DMS114 treated with DMSO at 0.1 percent for 48 hours (cell line): ENCODE data around the gene GDA.
"Not testable (repeated sequence)": the region's sequence is repeated elsewhere in the genome, so short reads cannot be mapped to it uniquely, and the experiment has no call there.

ENCODE experiments used
- DNase-seq: peaks from one replicate; lab custom pipeline; 2025; ENCODE audit not compliant: unreplicated experiment; lab: John Stamatoyannopoulos, UW

Gene GDA

DNA sequence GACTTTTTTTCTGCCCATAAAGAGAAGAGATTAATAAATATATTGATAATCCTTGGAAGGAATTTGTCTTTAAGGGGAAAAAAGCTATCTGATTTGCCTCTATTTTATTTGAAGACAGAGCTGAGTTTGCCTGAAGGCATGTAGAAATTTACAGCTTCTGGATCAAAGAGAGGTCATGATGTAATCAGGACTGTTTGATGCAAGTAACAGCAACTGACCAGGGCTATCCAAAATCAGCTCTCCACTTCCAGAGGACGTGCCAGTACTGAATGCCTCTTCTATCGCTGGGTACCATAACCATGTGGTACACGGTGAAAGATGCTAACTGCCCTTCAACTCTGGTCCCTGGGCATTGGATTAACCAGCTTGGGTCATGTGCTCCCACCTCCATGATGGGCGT is 125.2 kb downstream of the GDA start:
- no peak for DNase-seq

DNA sequence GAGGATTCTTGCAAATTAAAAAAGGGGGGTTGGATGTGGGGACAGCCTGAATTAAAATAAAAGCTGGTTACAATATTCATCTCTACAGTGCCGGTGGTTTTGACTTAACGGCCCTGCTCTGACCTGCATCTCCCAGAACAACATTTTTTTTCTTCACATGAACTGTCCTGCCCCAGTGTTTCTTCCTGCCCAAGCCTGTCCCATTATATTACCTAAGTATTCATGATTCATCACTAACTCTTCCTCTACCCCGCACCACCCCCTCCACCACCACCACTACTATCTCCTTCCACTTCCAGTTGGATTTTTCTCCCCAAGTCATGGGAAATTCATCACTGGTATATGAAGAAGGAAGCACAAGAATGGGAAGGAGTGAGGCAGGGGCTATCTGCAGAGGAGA is 125.7 kb downstream of the GDA start:
- no peak for DNase-seq

DNA sequence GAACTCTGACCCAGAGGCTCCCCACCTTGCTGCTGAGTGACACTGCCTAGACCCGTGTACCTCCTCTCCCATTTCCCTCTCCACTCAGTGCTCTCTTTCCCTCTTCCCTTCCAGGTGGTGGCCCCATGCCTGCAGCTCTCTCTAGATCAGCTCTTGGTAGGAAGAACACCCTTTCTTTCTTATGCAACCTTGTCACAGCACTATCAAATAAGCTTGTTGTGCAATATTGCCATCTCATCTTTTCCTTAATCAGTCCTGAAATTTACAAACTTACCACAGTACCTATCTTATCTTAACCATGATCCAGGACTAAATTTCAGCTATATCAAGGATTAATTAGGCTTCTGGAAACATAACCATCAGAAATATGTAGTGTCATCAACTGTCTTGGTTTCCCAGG is 127.2 kb downstream of the GDA start:
- no peak for DNase-seq

DNA sequence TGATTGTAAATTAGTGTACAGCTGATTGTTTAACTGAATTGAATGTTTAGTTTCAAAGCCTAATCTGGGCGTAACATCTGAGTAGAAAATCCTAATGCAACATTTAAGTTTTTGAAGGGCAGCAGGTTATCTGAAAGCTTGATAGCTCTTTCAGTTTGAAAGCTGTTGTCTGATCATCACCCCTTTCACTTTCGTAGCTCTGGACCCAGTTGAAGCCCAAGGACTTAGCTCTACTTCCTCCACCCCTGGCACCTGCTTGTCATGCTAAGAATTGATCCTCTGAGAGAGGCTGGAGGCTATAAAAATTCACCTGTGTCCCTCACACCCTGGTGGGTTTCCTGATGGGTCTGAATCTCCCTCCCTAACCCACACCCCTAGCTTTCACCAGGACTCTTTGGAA is 129.7 kb downstream of the GDA start:
- DNase-seq = no peak

DNA sequence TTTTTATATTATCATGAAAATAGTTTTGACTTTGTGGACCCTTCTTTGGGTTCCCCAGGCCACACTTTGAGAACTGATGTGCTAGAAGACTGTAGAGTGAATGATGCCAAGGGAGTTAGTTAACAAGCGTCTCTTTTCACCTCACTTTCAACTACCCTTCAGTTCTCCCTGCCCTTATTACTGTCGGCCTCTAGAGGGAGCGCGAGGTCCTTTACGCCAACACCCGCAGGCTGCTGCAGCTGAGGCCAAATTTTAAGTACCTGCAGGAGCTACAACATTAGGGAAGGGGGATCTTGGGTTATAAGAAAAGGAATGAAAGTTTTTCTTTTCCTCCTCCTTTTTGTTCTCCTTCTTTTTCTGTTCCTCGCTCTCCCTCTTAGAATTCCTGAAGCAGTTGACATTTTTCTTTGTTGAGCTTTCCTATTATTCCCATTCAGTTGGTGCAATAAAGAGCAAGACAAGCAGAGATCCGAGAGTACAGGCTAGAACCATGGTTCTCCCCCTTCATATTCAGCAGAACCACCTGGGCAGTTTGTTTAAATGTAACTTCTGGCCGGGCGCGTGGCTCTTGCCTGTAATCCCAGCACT is 131.8 kb downstream of the GDA start:
- peak; percentile 65 for DNase-seq

DNA sequence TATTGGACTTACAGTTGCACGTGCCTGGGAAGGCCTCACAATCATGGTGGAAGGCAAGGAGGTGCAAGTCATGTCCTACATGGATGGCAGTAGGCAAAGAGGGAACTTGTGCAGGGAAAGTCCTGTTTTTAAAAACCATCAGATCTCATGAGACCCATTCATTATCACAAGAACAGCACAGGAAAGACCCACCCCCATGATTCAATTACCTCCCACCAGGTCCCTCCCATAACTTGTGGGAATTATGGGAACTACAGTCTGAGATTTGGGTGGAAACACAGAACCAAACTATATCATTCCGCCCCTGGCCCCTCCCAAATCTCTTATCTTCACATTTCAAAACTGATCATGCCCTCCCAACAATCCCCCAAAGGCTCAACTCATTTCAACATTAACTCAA is 140.2 kb downstream of the GDA start:
- DNase-seq = no peak

DNA sequence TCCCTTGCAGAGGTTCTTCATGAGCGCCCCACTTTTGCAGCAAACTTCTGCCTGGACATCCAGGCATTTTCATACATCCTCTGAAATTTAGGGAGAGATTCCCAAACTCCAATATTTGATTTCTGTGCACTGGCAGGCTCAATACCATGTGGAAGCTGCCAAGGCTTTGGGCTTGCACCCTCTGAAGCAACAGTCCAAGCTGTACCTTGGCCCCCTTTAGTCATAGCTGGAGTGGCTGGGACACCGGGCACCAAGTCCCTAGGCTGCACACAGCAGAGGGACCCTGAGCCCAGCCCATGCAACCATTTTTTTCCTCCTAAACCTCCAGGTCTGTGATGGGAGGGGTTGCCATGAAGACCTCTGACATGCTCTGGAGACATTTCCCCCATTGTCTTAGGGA is 141.1 kb downstream of the GDA start:
- no peak for DNase-seq

DNA sequence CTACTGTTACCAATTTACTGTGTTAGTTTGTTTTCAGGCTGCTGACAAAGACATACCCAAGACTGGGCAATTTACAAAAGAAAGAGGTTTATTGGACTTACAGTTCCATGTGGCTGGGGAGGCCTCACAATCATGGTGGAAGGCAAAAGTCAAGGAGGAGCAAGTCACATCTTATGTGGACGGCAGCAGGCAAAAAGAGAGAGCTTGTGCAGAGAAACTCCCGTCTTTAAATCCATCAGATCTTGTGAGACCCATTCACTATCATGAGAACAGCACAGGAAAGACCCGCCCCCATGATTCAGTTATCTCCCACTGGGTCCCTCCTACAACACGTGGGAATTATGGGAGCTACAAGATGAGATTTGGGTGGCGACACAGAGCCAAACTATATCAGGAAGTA is 142.3 kb downstream of the GDA start:
- DNase-seq = not testable (repeated sequence)

DNA sequence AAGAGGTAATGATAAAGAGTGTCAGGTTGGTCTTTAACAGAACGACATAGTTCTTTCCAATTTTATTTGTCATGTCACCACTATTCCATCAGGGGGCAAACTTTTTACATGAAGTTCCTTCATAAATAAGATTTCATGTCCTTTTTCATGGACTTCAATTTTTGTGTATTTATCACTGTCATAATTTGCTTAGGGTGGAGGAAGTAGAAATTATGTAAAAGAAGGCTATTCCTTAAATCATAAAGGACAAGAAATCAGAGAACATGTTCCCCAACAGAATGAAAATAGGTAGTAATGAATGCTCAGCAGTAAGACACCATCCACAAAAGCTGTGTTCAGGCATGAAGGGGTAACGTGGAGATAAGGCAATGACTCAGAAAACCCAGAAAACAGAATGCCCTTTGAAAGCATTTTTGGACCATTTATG is 143.0 kb downstream of the GDA start:
- no peak for DNase-seq

DNA sequence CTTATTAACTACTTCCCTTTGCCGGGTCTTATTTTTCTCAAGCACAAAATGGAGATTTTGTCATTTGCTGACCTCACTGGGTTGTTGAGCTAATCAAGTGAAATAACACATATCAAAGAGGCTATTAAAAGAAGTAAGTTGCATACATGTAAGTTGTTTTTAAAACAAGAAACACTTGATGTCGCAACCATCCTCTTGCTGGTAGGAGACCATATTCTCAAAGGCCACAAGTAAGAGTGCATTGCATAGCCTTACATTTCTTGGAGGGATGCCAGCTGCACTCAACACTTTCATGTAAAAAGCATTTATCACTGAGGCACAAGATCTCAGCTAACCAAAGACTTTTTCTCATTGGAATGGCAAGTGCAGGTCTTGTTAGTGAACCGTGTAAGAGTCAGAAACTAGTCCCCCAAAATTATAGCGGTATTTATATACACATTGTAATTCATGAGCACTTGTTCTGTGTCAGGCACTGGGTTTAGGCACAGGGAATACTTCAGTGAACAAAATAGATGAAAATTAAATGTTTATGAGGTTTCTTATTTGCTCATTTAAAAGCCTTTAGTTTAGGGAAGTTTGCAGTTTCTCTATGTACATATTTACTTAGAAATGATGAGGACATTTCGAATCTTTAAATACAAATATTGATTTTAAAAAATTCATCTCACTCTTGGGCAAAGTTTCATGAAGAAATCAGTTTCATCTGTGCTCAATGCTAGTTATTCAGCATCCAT is 143.8 kb downstream of the GDA start:
- no peak for DNase-seq

DNA sequence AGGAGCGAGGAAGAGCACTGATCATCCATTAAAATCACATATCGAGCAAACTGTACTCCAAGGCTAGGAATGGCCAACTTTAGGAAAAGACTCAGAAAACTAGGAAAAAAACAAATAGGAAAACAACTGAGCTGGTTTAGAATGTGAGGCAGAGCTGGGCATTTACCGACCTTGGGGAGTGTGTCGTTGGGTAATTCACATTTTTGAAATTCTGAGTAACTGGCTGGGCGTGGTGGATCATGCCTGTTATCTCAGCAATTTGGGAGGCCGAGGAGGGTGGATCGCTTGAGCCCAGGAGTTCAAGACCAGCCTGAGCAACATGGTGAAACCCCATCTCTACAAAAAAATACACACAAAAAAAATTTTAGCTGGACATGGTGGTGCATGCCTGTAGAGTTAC is 145.7 kb downstream of the GDA start:
- DNase-seq = no peak

DNA sequence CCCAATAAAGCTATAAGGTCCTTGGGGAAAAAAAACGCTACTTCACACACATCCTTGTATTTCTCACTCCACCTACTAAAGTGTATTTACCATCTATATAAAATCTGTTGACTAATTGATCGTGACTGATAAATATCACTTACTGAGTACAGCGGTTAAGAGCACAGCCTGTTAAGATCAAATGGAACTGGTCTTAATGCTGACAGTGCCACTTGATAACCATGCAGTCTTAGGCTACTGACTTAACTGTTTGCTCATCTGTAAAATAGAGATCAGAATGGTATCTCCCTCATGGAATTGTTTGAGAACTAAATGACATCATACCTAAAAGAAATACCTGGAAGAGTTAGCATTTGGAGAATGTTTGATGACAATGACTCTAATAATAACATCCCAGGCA is 148.3 kb downstream of the GDA start:
- no peak for DNase-seq

DNA sequence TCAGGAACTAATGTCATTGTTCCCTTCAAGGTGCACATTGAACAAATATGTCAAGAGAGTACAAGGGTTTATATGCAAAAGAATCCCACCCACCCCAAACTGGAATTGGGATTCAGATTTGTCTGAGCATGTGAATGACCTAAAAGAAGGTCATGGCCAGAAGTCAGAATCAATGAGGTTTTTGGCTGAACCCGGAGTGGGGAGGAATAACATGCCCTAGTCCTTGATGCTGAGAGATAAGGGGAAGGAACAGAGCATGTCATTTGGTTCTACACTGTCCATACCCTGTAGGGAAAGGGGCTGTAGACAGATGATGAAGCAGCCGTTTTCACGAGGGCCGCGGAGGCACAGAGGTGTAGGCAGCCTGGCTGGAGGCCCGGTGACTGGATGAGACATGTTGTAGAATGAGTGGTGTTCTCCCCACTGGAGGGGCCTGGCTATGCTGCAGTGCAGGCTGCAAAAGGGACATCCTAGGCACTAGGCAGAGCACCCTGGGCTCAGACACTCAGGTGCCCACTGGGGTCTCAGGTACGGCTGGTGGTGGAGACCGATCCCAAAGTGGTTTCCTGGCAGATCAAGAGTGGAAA is 149.9 kb downstream of the GDA start:
- DNase-seq = no peak

DNA sequence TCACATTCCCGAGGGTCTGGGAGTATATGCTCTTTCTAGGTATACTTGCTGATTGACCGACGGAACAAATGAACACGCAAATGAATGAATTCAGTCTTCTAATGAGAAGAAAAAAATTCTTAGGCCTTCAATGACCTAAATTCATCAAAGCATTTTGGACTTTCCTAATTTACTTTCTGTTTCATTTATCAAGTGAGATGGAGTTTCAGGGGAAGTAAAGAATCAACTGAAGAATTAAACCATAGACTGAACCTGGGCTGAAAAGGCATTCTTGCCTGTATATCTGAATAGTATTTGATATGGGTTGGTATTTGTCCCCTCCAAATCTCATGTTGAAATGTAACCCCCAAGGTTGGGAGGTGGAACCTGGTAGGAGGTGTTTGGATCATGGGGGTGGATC is 151.6 kb downstream of the GDA start:
- DNase-seq = no peak
